GM12892 (cell line): ENCODE data around the gene GNAS.

ENCODE experiments used
- POLR2A ChIP-seq: IDR thresholded peaks from 2 replicates; pipeline ENCODE4 v1.6.1; 2011; ENCODE audit warnings: low read depth, low read length, control low read depth
- POLR2AphosphoS5 ChIP-seq: IDR thresholded peaks from 2 replicates; pipeline ENCODE4 v1.6.1; 2011; ENCODE audit warnings: low read depth, low read length, control low read depth
- TAF1 ChIP-seq: IDR thresholded peaks from 2 replicates; pipeline ENCODE4 v1.6.1; 2011; ENCODE audit warnings: low read depth, mild to moderate bottlenecking, control low read depth, low read length, borderline replicate concordance

GRCh38 chr20:58875541-58876134 lies 23.1 kb downstream of the GNAS start:
- no peak for TF ChIP-seq POLR2A
- no peak for TF ChIP-seq POLR2AphosphoS5
- no peak for TF ChIP-seq TAF1
